Fibroblast of villous mesenchyme (primary cell): ENCODE data around the gene HEBP2. TPM values are rescaled to one million over a fixed set of nuclear protein-coding genes. Genes with fewer than 3 reads are reported as not detected.

Experiments used
- DNase-seq: peaks from one replicate; pipeline ENCODE4 v3.0.0-alpha.2; 2010; ENCODE audit warnings: low read depth
- H3K4me3 ChIP-seq: 2 replicates; pipeline ENCODE4 v1.5.1; 2011; ENCODE audit warnings: low read depth, mild to moderate bottlenecking, low read length
- CTCF ChIP-seq: IDR thresholded peaks from 2 replicates; pipeline ENCODE4 v1.5.1; 2012; ENCODE audit warnings: low read depth, mild to moderate bottlenecking, low read length; ENCODE audit not compliant: insufficient read depth
- total RNA-seq: library from RNA; depleted of rRNA; stranded (reverse); fragments of >200 nt; gene quantifications from 2 replicates; pipeline ENCODE4 v1.2.3, GENCODE V29; 2012

The HEBP2 gene
- total RNA-seq, 1 donor, result 13.8 TPM

GRCh38 chr6:138430361-138431145 lies 26.5 kb downstream of the HEBP2 start:
- no peak overlapping the region for H3K4me3 ChIP-seq
- no peak for DNase-seq
- no peak for TF ChIP-seq CTCF

- DNase-seq, result no peak
- TF ChIP-seq CTCF, result no peak
Measured at GRCh38 chr6:138431256-138432062, 27.4 kb downstream of the HEBP2 start.

GRCh38 chr6:138432063-138432356 lies 28.0 kb downstream of the HEBP2 start:
- DNase-seq, result no peak
- TF ChIP-seq CTCF, result no peak
- no peak overlapping the region for H3K4me3 ChIP-seq

More at GRCh38 chr6:138431256-138432062, 27.4 kb downstream of the HEBP2 start:
- H3K4me3 ChIP-seq, result no peak overlapping the region

GRCh38 chr6:138434096-138434495 lies 30.1 kb downstream of the HEBP2 start:
- no peak overlapping the region for H3K4me3 ChIP-seq
- no peak for DNase-seq
- TF ChIP-seq CTCF, result no peak

- TF ChIP-seq CTCF, result no peak
- no peak for DNase-seq
- no peak overlapping the region for H3K4me3 ChIP-seq
Measured at GRCh38 chr6:138434925-138435324, 30.9 kb downstream of the HEBP2 start.

GRCh38 chr6:138439546-138439945 lies 35.5 kb downstream of the HEBP2 start:
- TF ChIP-seq CTCF, result no peak
- H3K4me3 ChIP-seq, result no peak overlapping the region
- no peak for DNase-seq

GRCh38 chr6:138440296-138440695 lies 36.3 kb downstream of the HEBP2 start:
- no peak overlapping the region for H3K4me3 ChIP-seq
- TF ChIP-seq CTCF, result no peak
- DNase-seq, result no peak
